HG03442 (cell line): ENCODE measurements around the gene MYO1D.
"Not testable (repeated sequence)": the region's sequence is repeated elsewhere in the genome, so short reads cannot be mapped to it uniquely, and the experiment has no call there.

Experiments used
- ATAC-seq: cut with Tn5 transposase; IDR thresholded peaks from one replicate; pipeline ENCODE4 v1.9.1; 2021; ENCODE audit warnings: mild to moderate bottlenecking, moderate library complexity; ENCODE audit not compliant: unreplicated experiment

MYO1D gene

DNA sequence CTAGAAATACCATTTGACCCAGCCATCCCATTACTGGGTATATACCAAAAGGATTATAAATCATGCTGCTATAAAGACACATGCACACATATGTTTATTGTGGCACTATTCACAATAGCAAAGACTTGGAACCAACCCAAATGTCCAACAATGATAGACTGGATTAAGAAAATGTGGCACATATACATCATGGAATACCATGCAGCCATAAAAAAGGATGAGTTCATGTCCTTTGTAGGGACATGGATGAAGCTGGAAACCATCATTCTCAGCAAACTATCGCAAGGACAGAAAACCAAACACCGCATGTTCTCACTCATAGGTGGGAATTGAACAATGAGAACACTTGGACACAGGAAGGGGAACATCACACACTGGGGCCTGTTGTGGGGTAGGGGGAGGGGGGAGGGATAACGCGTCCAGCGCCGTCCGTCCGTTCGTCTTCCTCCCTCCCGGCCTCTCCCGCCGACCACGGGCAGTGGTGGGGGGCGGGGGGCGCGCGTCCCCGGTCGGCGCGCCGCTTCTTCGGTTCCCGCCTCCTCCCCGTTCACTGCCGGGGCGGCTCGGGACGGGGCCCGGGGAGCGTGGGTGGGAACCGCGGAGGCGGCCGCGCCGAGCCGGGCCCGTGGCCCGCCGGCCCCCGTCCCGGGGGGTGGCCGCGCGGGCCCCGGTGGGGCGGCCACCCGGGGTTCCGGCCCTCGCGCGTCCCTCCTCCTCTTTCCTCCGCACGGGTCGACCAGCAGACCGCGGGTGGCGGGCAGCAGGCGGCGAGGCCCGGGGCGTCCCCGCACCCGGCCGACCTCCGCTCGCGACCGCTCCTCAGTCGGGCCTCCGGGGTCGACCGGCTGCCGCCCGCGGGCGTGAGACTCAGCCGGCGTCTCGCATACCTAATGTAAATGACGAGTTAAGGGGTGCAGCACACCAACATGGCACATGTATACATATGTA, 54.7 kb downstream of the MYO1D start:
- not testable (repeated sequence) for ATAC-seq

DNA sequence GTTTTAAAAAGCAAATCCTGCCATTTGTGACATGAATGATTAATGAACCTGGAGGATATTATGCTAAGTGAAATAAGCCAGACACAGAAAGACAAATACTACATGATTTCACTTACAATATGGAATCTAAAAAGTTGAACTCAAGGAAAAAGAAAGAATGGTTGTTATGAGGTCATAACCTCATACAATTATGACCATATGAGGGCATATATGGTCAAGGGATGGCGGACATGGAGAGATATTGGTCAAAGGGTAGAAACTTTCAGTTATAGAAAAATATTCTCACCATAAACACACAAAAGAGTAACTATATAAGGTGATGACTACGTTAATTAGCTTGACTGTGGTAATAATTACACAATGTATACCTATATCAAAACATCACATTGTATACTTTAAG, 56.5 kb downstream of the MYO1D start:
- ATAC-seq: no peak

DNA sequence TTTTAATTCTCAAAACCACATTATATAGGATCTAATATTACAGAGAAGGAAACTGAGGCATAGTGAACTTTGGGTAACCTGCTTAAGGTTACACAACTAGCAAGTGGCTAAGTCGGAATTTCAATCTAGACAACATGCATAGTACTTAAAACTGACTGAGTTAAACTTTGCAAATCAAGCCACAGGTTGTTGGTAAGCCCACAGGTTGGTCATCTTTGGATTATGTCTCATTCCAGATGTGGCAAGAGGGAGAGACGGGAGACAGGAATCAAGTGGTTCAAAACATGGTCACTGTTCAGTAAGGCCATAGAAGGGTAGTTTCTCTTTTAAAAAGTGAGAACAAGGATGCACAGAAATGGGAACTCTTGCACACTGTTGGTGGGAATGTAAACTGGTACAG, 57.1 kb downstream of the MYO1D start:
- no peak for ATAC-seq

DNA sequence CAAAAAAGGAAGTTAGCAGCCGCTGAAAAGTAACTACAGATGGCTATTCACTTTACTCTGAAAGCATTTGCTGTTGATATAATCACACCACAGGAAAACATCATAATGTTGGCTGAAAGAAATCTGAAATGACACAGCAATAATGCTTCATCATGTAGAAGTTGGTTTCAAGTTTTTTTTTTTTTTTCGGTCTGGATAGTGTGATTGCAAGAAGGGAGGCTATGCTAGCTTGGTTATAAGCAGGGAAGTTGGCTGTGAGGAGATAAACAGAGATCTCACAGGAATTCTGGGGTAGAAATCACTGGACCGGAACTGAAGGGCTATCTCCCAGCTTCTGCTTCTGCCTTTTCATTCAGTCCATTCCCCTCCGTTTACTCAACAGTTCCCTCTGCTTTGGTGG, 57.9 kb downstream of the MYO1D start:
- ATAC-seq: no peak

DNA sequence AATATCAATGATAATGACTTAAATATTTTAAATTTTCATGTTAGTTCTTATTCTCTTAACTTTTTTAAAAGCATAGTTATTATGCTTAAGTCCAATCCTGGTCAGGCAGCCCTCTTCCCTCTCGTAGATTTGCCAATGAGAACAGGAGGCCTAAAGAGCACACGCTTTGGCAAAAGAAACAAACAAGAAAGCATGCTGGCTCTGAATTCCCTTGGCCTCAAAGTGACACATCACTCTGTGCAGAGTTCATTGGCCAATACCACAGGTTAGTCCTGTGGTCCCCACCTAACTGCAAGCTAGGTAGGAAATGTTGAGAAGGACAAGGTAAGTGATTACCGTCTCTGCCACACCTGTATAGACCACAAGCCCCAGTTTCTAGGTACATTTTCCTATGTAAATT, 61.5 kb downstream of the MYO1D start:
- ATAC-seq: no peak

DNA sequence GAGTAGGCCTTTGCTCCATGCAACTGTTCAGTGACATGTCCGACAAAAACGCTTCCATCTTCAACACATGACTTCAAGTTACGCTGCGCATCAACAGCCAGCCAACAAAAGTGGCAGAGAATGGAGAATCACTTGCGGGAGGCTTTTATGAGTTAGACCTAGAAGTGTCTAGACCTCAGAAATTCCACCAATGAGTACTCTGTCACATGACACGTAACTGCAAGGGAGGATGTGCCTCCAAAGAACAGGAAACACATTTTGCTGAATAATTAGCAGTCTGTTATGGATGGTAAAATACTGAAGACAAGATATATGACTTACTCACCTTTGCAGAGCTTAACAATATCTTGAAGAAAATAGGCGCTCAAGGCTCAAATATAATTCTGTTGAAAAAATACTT, 62.1 kb downstream of the MYO1D start:
- ATAC-seq: no peak

DNA sequence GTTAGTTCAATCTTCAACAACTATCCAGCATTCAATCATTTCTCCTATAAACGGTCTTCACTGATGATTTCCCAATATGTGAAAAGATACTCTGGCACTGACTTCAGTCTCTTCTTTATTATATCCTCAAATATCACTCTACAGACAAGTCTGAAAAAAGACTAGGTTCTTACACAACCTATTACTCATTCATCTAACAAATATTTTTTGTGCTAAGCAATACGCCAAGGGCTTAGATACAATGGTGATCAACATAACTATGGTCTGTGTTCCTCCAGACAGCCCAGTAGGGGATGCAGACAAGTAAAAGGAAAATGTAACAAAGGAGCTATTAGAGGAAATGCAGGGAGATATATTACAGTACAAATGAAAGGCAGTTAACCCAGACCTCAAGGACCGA, 63.9 kb downstream of the MYO1D start:
- ATAC-seq: no peak

DNA sequence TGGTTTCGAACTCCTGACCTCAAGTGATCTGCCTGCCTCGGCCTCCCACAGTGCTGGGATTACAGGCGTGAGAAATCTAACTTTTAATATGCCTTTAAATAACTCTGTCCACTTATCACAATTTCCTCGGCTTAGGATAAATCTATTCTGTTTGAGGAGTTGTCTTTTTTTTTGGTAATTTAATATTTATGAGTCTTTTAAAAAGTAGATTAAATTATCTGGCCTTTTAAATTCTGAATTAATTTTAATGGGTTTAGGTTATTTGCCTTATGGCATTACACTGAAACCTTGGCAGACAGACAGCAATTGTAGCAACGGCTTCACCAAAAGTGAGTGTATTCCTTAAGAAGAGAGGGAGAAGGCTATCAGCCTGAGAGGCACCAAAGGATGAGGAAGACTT, 66.2 kb downstream of the MYO1D start:
- ATAC-seq: no peak

DNA sequence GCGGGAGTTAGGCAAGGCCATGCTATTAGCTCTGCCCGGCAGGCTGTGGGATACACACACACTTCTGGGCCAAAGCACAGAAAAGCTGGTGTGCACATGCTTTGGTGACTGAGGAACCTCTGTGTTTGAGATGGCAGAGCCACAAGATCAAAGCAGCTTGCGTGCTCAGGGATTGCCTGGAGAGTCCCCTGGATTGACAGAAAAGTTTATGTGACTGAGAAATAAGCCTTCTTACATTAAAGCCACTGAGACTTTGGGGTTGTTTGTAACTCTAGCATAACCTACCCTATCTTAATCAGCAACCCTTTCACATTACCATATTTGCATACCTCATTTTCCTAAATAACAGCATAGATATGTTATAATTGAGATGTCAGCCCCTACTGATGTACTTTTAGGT, 69.3 kb downstream of the MYO1D start:
- no peak for ATAC-seq

DNA sequence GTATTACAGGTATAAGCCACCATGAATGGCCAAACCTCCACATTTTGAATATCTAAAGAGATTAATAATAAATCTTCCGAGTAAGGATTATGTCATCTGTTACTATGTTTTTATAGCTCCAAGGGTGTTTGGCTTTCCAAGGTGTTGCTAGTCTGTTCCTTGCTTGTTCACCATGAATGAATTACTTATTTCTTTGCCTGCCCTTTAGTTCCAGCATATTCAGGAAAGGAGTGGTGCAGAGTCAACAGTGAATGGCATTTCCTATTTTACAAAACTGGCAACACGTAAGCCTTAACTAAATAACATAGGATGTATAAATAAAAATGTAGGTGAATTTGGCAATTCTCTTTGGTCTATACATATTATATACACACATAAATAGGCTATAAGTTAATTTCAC, 70.3 kb downstream of the MYO1D start:
- ATAC-seq: no peak

DNA sequence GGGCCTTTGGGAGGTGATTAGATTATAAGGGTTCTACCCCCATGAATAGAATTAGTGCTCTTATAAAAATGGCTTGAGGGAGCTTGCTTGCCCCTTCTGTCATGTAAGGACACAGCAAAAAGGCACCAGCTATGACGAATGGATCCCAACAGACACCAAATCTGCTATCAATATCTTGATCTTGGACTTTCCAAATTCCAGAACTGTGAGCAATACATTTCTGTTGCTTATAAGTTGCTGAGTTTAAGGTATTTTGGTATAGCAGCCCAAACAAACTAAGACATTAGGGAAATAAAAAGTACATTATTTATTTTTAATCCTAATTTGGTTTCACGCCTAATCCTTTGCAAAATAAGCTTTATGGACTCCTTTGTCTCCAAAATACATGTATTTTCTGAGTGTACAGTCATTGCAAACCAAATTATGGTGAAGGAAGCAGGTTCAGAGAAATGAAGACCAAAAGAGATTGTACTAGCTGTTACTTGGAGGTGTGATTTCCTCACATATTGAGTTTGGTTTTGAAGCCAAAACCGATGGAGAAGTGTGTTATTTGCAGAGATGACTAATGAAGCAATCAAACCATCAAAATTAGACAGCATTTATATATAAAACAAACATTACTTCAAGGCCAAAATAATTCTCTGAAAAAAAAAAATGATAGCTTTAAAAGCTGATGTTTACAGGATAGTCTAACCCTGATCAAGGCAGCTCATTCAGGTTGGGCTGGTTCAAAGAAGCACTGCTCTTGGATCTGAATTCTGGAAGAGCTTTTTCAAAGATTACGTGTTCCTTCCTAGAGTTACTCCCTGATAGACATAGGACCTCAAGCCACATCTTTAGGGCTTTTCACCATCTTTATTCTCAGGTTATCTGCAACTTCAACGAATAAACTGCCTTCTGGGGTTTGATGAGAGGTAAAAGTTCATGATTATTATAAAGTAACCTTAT, 71.6 kb downstream of the MYO1D start:
- ATAC-seq: no peak

DNA sequence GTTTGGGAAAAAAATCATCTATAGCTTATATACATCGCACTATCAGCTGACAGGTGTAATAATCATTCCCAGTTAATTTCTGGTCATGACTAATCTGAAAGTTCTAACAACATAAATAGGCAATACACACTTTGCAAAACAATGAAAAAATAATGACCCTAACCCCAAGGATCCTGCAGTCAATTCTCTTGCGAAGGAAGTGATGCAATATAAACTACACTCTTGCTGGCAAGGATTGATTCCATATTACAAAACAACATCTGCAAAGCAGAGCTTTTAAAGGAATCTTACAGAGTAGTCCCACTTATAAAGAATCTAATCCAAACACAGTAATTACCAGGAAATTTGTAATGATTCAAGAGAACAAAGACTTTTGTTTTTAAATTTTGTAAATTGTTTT, 73.4 kb downstream of the MYO1D start:
- ATAC-seq: no peak

DNA sequence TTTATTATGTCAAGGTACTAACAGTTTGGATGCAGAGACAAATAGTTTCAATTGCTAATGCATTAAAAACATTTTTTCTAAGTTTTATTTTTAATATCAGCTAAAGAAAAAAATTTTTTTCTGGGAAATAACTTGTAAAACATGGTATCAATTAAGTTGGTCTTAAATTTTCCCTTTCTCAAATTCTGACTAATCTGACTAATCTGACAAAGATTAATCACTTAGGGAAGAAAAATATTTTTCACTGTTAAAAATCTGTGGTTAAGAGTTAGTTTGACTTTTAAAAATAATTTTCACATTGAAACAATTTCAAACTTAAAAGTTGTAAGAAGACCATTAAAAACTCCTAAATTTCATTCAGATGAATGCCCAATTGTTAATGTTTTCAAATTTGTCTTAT, 74.6 kb downstream of the MYO1D start:
- no peak for ATAC-seq

DNA sequence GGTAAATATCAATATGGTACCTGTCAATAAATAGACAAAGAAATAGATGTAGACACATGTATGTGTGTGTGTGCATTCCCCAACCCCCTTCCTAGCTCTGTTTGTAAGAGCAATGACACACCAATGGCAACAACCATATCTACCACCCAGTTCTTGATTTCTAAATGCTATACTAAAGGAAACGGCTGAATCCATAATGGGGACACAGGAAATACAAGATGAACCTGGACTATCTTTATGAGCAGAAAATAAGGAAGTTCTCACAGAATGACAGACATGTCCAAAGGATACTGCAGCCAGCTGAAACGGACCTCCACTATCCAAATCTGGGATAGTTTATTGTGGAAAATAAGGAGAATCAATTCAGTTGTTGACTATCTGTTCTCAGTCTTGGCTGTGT, 75.3 kb downstream of the MYO1D start:
- no peak for ATAC-seq

DNA sequence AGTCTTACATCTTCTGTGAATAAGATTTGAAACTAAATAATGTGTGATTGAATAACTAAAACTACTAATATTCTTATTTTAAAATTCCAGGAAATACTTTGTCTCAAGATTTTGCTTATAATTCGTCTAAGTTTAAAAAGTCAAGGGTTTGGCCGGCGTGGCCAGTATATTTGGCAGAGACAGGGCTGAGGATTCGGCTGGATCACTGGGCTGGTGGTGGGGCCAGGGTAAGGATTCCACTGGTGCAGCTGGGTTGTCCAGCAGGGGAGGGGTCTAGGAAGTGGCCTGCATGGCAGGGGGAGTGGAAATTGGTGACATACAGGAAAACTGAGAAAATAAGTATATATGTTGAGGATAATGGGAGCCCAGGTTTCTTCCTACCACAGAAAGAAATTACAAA, 75.7 kb downstream of the MYO1D start:
- no peak for ATAC-seq

DNA sequence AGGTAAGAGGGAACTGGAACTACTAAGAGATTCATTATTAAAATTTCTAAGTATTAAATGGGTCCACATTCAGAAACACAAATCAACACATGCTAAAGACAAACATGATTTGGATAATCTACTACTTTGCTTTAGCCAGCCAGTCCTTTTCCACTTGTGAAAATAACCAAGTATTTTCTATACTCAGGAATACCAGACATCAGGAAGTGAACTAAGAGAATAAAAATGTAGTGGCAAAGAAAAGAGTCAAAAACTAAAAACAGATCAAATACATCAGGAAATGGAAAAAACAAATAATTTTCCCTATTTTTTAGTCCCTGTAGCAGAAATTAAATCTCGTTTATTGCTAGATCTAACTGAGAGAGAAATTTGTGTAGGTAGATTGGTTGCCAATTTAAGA, 78.0 kb downstream of the MYO1D start:
- ATAC-seq: no peak

DNA sequence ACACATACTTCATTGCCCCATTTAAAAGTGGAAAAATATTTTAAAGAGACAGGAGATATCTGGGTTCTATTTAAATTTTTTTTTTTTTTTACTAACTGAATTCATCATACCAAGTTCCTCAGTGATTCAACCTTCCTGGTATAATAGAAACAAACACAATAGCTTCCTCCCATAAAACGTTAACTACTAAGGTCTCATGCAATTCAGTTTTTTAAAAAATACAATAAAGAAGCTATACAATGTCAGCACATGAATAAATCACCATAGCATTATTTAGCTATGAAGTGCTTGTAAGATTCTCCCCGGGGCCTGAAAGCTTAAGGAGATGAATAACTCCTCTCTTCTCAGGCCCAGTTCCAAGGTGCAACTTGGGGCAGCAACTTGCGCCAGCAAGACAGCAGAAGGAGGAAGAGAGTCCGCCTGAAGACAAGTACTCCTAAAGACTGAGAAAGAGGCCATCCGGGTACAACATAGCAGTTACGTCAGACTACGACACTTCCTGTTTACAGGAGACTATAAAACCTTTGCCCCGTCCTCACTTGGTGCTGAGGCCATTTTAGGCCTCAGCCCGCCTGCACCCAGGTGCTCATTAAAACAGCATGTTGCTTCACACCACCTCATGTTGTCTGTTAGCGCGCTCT, 81.5 kb downstream of the MYO1D start:
- ATAC-seq: no peak

DNA sequence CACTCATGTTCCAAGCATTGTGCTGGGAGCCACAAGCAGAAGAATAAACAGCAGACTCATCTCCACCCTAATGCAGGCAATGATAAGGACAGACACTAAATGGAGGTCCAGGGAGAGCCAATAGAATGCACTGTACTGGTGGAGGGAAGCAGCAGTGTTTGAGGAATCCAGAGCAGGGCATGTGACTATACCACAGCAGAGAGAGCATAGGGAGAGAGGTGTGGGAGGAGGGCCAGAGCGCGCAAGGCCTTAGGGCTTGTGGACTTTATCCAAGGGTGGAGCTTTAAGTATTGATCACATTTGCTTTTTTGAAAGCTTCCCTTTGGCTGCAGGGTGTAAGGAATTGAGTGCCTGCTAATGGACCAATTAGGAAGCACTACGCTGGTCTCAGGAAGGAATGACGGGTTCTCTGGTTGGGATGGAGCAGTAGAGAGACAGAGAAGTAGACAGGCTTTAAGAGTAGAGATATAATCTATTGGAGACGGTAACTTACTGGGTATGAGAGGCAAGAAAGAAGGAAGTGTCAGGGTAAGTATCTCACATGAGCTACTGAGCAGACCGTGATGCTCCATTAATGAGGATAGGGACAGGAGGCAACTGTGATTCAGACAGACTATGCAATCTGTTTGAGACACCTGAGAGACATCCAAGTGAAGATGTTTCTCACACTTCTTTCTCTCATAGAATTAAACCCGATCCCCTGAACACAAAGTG, 82.2 kb downstream of the MYO1D start:
- no peak for ATAC-seq

DNA sequence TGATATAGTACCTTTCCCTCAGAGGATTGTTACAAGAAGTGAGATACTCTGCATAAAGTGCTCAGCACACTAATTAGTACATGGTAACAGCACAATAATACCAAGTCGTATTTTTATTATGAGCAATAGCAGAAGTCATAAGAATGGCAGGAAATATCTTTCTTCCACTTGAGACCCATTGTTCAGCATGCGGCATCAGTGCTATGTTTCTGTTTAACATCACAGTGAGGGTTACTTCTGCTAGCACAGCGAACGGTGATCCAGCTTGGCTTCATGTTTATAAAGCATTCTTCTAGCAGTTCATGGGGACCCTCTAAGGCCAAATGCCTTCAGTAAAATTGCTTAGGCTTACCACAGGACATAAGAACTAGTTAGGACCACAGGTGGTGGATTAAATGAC, 83.1 kb downstream of the MYO1D start:
- ATAC-seq: no peak

DNA sequence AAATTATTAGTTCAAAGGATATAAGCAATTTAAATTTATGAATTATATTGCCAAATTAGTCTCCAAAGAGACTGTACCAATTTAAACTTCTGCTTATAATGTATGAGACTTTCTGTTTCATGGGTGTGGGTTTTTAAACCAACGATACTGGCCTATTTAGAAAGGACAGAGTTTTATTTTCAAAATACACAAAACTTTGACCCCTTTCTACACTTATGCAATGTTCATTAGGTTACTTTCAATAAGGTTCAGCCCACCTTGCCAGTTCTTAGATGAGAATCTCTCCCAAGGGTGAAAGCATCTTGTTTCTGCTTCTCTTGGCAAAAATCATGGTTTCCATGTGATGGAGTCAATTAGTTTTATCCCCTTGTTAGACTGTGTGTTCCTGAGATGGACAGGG, 84.7 kb downstream of the MYO1D start:
- no peak for ATAC-seq

DNA sequence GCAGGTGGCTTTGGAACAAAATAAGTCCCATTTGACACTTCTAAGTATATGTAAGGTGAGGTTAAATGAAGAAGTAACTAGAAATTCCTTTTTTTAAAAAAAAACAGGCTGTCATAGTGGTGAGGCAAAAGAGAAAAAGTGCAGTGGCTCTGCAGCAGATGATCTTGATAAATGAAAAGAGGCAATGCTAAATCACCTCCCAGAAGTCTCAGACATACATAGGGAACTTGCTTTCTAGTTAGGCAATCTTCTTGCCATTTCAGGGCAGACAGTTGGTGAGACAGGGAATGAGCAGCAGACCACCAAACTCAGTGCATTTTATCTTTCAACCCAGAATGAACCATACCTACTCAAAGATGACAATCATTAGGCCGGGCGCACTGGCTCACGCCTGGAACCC, 90.8 kb downstream of the MYO1D start:
- no peak for ATAC-seq
